Left kidney (tissue), 2 donors: ENCODE data around the gene SLC9A9. TPM values are rescaled to one million over a fixed set of nuclear protein-coding genes. Genes with fewer than 3 reads are reported as not detected.

ENCODE experiments used
- DNase-seq: peaks from one replicate; pipeline ENCODE4 v3.0.0-alpha.2; 2013
- polyA plus RNA-seq: library from polyadenylated mRNA; unstranded; fragments of 120-200 nt; gene quantifications from one replicate; pipeline ENCODE4 v1.2.1, GENCODE V29; 2013; ENCODE audit not compliant: insufficient read length

SLC9A9 gene
- polyA plus RNA-seq, 1 donor = 5.9 TPM

DNA sequence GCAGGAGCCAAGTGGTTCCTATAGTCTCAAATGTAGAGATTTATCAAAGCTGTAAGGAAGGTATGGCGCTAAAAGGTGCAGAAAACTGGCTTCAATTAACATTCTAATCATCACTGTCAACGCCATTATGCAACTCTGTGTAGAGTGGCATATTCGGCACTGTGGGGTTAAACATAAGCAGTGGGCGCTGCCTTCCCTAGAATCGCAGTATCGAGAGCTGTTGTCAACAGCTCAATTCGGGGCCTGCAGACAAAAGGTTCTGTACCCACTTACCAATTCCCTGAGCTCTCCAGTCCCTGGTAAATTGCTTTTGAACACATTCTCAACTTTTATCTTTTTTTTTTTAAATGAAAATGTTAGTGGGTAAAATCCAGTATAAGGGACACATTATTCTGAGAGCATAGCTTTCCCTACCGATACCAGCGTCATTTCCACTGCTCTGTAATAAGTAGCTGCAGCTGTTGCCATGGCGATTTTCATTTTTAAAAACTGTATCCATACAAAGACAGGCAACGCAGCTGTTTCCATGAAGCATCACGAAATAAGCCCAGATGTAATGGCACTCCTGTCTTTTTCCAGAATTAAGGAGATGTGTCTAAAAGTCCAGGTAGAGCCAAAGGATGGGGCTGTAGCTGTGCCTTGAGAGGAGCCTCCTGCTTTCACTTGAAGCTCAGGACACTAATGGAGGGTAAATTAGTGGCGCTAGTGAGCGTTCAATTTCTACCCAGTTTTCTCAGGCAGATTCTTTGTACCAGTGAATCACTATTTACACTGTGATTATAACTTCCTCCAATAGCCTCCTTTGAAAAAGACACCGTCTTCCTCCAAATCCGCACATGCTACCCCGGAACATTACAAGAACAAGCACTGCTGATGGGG, 250.3 kb downstream of the SLC9A9 start:
- DNase-seq = no peak

DNA sequence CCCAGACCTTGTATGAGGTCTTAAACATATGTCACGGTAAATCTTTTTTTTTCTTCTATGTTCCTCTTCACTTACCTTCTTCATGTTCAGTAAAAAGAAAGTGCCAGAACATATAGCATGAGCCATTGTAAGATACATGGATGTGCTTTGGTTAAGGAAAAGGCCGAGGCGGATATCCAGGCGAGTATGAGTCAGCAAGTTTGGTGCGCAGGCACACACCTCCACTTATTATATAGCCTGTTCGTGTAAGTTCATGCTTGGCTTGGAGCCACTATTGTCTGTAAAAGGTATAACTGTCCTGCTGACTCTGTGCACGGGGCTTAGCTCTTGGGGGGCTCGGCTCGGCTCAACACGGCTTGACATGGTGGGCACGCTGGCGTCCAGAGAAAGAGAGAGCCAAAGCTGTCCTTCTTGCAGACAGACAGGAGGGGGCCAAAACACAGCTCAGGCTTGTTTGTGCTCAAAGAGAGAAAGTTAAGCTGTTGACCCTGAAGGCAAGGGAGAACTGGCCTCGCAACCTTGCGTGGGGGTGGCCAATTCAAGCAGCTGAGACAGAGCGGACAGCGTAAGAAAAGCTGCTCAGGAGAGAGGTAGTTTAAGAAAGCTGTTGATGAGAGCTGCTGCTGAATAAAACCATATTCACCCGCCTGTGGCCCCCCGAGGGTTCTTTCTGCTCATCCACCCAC, 251.2 kb downstream of the SLC9A9 start:
- DNase-seq = peak; percentile 77

DNA sequence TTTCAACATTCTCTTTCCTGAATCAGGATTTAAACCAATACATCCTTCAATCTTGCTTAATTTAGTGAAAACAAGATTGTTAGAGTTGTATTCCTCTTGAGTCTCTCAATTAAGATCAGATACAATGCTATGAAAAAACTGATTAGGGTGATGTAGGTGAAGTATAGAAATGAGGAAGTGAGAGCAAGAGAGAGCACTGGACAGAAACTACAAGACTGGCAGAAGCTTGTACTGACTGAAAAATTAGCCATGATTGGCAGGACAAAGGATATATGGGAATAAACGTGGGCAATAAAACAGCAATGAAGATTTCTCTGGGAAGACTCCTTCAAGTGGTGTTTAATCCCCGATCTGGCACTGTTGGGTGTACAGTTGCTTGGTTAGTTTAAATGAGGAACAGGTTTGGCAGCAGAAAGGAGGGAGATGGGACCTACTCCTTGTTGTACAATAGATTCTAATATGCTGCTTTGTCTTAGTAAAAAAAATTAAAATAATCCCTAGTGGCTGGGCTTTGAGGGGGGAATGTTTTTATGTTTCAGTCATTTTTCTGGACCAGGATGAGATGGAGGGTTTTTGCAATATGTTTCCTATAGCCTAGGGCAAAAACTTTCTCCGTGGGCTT, 252.7 kb downstream of the SLC9A9 start:
- DNase-seq = no peak

DNA sequence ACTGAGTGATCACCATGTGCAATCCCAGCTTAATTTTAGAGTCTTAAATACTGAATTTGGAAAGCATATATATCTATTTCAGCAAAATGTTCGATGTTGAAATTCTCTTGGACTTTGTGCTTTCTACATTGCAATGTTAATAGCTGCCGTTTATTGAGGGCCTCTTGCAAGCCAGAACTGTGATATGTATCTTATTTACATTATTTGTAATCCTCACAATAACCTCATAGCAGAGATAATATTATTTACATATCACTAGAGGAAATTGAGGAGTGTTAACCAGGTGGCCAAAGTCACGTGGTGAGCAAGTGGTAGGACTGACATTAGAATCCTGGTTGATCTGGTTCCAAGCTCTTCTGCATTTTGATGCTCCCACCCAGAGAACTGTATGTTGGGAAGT, 254.1 kb downstream of the SLC9A9 start:
- no peak for DNase-seq

DNA sequence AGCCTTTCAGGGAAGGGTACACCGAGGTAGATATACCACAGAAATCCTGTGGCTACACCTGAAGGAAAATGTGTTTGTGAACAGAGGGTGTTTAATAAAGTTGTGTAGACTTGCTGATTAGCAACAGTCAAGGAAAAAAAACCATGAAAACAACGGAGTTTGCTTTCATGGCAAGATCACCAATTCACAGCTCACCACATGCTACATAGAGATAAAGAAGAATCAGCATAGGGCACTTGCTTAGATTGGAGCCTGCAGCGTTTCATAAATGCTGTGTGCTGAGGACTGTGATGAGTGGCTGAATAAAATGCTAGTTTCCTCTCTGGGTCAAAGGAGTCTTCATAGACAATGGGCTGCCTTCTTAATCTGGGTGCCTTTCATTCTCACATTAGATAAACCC, 257.6 kb downstream of the SLC9A9 start:
- no peak for DNase-seq

DNA sequence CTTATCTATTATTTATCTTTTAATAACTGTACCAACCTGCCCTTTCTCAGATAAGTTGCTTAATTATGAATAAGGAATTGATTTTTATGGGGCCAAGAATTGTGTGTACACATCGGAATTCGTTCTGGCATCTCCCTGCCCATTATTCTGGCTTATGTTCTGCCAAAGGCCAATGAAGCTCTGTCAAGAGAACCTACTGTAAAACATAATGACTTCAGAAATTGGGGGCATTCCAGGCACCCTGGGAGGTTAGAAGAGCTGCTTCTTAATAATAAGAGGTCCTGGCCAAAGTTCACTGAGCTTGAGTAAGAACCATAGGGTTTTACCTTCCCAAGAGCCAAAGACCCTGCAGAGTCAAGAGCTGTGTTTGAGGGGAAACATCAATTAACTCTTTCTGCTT, 261.7 kb downstream of the SLC9A9 start:
- DNase-seq = no peak

DNA sequence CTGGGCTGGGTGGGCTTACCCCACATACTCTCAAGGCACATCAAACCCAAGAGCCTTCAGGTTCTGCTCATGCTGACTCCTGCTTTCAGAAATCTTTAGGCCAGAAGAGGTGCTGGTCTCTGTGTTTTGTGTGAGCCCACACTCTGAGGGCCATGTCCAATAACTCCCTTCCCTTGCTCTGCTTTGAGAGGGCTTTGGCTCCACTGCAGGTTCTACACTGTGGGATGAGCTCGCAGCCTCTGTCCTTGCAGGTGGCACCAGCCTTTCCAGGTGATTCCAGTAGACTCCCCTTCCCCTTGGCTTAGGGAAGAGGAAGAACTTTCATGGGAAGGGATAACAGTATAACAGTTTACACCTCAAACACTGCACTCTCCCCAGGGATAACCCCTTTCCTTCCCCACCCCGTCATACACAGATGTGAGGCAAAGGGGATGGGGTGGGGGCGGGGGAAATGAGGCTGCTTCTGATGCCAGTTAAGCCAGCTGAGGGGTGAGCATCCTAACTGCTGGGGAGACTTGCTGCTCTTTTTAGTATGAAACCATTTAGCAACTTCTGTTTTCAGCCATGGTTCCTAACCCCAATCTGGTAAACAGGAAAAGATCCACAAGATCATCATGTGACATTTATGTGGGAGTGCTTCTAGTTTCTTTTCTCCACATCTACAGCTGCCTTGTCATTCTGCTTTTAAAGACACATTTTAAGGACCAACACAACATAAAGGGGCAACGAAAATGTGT, 262.4 kb downstream of the SLC9A9 start:
- no peak for DNase-seq

DNA sequence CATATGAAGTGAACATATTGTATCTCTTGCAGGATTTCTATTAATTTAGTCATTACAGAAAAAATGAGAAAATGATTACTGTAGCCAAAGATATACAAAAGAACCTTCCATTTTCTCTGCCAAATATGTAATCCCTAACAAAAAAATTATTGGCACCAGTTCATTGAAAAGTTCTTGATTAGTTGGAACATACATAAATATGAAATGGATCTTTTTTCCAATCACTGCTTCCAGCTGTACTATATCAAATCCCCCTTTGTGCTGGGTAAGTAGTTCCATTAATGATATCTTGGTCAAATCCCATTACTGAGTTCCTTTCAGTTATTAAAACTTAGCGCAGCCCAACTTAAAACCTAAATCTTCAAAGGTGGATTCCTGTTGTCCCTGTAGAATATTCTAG, 263.8 kb downstream of the SLC9A9 start:
- no peak for DNase-seq

DNA sequence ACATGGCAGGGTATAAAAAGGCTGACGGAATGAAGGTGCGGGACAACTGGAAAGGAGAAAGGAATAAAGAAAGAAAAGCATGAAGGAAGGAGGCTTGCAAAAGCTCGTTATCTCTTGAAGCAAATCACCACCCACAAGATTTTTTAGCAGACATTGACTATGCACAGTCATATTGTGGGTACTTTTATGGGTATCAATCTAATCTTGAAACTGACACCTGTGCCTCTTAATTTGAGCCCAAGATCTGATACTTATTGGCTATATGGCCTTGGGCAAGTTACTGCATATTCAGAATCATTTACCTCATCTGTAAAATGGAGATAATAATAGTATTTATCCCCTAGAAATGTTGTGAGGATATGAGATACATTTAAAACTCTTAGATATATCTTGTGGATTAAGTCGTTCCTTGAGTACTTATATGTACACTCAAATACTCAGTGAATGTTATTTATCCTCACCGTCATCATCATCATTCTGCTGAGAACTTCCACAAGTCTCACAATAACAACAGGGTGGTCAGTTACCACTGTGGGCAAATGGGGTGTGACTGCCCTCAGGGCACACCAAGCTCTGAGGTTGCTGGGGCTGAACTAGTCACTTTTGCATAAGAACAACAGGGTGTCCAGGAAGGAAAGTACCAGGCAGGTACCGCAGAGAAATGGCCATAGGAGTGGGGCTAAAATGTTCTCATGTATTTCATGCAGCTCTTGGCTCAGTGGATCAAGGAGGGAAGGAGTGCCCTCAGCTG, 266.1 kb downstream of the SLC9A9 start:
- DNase-seq = no peak

DNA sequence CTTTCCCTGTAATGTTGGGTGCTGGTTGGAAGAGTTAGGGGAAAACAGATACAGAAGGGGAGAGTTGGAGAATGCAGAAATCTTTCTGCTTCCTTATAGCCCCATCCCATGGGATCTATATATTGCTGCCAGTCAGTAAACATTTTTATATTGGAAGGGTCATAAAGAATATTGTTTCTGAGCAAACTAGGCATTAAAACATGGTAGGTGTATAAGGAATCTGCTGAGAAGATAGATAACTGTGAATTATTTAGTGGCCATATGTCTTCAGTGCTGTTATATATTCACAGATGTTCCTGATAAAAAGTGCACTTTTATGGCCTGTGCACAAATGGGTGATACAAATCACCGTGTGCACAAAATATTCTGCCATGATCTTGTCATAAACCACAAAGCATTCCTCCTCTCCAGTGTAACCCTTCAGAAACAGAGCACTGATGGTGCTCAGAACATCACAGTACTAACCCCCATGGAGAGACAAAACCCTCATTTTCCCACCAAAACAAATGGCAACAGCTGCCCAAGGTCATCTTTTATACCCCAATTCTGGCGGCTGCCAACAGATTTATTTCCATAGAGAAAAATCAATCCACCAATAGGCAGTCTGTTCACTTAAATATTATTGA, 269.3 kb downstream of the SLC9A9 start:
- DNase-seq = no peak

DNA sequence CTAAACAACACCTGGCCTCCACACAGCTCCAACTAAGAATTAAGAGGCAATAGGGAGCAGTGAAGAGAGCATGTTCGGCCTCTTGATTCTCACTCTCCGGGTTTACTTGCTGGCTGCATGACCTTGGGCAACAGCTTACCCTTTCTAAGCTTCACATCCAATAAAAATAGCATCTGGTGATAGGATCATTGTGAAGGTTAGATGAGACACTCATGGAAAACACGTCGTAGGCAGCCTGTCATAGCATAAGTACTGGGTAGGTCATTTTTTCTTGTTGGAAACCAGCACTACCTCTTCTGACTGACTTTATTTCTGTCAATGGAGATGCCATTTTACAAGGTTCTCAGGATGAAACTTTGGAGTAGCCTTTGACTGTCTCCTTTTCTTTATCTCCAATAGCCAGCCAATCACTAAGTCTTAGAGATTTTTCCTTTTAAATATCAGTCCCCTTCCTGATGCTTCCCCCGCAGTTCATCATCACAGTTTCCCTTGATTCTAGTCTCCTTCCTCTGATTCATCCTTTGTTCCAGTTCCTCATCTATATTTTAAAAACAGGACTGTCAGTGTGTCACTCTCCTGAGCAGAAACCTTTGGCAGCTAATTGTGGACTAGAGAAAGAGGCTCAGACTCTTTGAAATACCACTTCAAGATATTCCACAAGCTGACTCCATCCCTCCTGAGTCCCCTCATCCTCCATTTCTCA, 271.5 kb downstream of the SLC9A9 start:
- no peak for DNase-seq

DNA sequence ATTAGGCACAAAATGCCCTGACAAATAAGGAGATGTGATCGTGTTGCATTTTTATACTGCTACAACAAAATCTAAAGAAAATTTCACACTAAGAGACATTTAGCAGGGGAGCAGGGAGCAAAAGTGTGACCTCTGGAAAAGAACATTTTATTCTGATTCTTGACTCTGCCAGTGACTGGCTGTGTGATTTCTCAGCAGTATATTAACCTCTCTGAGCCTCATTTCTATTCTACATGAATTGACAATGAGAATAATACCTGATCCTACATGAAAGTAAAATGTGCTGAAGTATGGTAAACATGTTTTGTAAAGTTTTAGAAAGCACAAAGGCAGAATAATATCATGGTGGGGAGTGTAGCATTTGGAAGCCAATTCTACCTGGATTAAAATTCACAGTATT, 273.3 kb downstream of the SLC9A9 start:
- no peak for DNase-seq

DNA sequence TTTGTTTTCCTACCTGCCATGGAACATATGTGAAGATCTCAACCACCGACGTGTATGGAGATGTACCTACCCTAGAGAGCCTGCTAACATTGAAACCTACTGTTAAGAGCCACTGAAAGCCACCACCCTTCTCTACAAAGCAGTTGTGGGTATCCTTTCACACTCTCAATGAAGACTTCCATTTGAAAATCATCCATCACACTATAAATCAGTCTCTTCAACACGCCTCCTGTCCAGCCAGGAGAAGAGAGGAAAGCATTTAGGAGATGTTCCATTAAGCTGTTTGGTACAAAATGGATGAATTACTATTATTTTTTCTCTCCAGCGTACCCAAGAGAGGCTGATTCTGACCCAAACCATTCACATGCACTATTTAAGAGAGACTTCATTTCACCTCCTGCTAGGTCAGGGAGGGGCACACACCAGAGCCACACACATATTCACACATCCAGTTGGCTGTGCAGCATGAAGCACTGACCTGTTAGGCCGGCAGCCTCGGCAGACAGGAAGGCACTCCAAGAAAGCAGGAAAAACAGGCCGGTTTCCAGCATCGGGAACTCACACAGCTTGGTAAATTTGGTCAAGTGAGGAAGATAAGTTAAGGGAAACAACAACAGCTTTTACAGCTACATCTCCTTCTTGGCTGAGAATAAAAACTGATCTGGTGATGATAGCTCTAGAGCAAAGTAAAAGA, 274.5 kb downstream of the SLC9A9 start:
- no peak for DNase-seq

DNA sequence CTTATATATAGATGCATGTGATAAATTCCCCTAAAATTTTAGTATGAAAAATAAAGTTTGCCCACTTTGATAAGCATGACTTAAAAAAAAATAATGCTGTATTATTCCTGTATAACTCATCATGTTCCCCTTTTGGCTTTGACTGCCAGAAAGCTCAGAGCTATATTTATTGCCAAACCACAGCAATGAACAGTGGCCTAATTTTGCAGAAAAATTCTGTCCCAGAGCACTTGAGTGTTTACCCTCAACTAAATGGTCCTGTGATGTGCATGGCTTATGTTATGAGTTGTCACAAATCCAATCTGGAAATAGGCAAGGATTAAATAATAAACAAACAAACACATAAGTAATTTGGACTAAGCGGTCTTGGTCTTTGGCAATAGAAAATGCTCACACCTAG, 276.7 kb downstream of the SLC9A9 start:
- DNase-seq = no peak

DNA sequence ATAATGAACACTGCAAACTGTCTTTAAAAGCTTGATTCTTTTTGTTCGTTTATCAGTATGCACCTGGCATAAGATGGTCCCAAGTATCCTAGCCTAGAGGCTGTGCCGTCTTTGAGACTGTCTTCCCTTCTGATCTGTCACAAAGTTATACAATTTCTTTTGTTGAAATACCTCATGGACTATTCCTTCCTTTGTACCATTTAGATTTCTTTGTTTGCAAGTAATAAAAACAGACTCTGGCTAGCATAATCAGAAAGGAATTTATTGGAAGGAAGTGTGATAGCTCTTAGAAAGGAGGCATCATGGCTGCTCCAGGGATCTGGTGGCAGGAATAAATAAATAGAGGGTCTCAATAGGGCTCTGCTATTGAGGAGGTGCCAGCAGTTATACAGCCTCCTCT, 280.4 kb downstream of the SLC9A9 start:
- DNase-seq = no peak

DNA sequence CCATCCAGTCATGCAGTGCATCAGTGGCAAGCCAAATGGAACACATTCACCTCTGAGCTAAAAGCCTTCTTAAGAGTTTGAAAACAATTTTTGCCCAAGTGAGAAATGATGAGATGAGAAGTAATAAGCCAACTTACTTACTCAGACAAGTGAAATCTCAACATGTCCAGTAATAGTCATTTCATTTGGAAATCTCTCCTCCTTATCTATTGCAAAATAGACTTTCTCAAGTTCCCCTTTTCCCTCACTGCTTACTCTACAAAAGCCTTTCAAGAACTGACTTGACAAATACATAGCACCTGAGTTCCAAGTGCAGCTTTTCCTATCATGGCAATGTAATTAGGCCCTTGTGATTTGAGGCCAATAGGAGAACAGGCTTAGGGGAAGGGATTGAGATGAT, 282.3 kb downstream of the SLC9A9 start:
- no peak for DNase-seq

DNA sequence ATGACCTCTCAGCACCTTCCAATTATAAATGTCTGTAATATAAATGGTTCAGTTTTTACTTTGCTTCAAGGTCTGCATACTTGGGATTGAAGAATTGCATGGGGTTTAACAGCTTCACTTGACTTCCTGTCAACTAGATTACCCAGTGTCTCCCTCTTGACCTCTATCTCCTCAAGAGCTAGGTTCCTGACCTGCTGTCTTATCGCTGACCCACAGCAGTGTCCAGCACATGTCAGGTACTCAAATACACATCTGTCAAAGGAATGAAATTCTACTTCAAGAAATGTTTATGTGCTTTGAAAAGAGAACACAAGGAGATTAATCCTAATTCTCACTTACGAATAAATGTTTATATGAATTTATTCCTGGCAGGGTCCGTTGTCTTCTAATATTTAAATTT, 284.5 kb downstream of the SLC9A9 start:
- no peak for DNase-seq

DNA sequence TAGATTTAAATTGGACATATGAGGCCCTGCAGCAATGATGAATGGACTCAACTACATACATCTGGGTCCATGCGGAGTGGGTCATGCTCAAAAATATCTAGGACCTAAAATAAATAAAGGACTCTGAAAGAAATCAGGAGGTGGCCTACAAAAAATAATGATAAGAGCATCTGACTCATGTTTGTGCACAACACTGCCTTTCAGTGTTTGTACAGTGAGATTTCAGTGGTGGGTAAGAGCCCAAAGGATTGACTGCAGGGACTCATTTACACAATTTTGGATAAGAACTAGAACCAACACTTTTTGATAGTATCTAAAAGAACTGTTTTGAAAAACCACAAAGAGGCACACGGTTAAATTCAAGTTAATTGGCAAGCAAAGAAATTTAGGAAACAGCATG, 285.5 kb downstream of the SLC9A9 start:
- DNase-seq = no peak

DNA sequence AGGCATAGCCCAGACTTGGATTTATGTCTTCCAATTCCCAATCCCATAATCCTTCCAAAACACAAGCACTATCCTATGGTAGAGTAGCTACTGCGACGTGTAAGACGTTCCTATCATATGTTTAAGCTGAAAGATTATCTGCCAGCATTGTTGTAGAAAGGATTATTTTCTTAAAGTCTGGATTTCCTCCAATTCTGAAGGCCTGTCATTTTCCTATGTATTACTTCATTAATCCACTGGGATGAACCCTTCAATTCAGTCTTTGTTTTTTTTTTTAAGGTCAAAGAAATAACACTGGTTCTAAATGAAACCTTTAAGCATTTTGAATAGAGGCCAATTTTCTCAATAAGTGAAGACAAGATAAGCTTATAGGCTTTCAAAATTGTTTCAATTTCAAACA, 289.0 kb downstream of the SLC9A9 start:
- no peak for DNase-seq

DNA sequence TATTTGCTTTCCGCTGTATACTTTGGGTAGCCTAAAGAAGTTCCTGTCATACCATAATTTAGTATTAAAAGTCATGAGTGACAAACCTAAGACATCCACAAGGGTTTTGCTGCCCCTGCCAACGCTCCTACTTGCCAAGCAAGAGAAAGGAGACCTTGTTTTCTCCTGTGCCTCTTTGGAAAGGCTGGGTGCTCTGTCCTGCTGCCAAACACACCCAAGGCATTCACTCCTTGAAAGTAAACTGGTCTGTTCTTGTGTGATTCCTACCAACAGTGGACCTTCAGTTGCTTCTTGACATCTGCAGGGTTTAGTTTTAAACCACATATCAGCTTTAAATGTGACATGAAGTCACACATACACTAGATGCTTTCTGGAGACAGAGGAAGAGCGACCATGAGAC, 295.4 kb downstream of the SLC9A9 start:
- DNase-seq = no peak
